Epithelial cell of prostate (primary cell): ENCODE results near the gene TACSTD2.
"Not testable (repeated sequence)": the region's sequence is repeated elsewhere in the genome, so short reads cannot be mapped to it uniquely, and the experiment has no call there.

Experiments used
- DNase-seq: peaks from one replicate; pipeline ENCODE4 v3.0.0-alpha.2; 2011; ENCODE audit warnings: low read depth, low spot score
- H3K27ac ChIP-seq: fragments of 450-650 bp; 2 replicates; pipeline ENCODE4 v1.5.1; 2017; ENCODE audit warnings: mild to moderate bottlenecking

The TACSTD2 gene

GRCh38 chr1:58570094-58570493, 7.0 kb downstream of the TACSTD2 start:
- no peak overlapping the region for H3K27ac ChIP-seq
- no peak for DNase-seq

GRCh38 chr1:58568911-58569310, 8.1 kb downstream of the TACSTD2 start:
- DNase-seq = no peak
- H3K27ac ChIP-seq = no peak overlapping the region

GRCh38 chr1:58568271-58568860, 8.7 kb downstream of the TACSTD2 start:
- H3K27ac ChIP-seq = no peak overlapping the region

GRCh38 chr1:58566339-58566738, 10.7 kb downstream of the TACSTD2 start:
- no peak for DNase-seq
- H3K27ac ChIP-seq = no peak overlapping the region

More at GRCh38 chr1:58568271-58568860, 8.7 kb downstream of the TACSTD2 start:
- no peak for DNase-seq

GRCh38 chr1:58563715-58564114, 13.3 kb downstream of the TACSTD2 start:
- not testable (repeated sequence) for H3K27ac ChIP-seq, DNase-seq

- no peak for DNase-seq
- H3K27ac ChIP-seq = no peak overlapping the region
Observed at GRCh38 chr1:58561633-58562032, 15.4 kb downstream of the TACSTD2 start.

GRCh38 chr1:58555393-58555792, 21.7 kb downstream of the TACSTD2 start:
- no peak for DNase-seq
- H3K27ac ChIP-seq = no peak overlapping the region

GRCh38 chr1:58551186-58552140, 25.6 kb downstream of the TACSTD2 start:
- no peak overlapping the region for H3K27ac ChIP-seq
- DNase-seq = no peak

- H3K27ac ChIP-seq, DNase-seq: not testable (repeated sequence)
Observed at GRCh38 chr1:58549291-58549690, 27.8 kb downstream of the TACSTD2 start.

GRCh38 chr1:58548371-58548770, 28.7 kb downstream of the TACSTD2 start:
- H3K27ac ChIP-seq = no peak overlapping the region
- DNase-seq = no peak

- H3K27ac ChIP-seq = peak within 1 kb of the TSS; percentile 85
- DNase-seq = peak; percentile 84
Observed at GRCh38 chr1:58546520-58547308, 30.3 kb downstream of the TACSTD2 start, which contains the start of gene OMA1. TSS of gene OMA1 (minus strand) at chr1:58546726. CDS start at chr1:58539294, 7,432 bp downstream.

- DNase-seq = peak; percentile 26
- H3K27ac ChIP-seq = peak overlapping the region; percentile 85
Observed at GRCh38 chr1:58545591-58546519, 31.2 kb downstream of the TACSTD2 start.

GRCh38 chr1:58543260-58543659, 33.8 kb downstream of the TACSTD2 start:
- H3K27ac ChIP-seq = no peak overlapping the region
- DNase-seq = no peak

GRCh38 chr1:58539553-58539952, 37.5 kb downstream of the TACSTD2 start:
- DNase-seq = no peak
- no peak overlapping the region for H3K27ac ChIP-seq

- no peak for DNase-seq
Observed at GRCh38 chr1:58538821-58539220, 38.2 kb downstream of the TACSTD2 start.

GRCh38 chr1:58531842-58532241, 45.2 kb downstream of the TACSTD2 start:
- DNase-seq = not testable (repeated sequence)

More at GRCh38 chr1:58538821-58539220, 38.2 kb downstream of the TACSTD2 start:
- no peak overlapping the region for H3K27ac ChIP-seq

GRCh38 chr1:58529284-58529683, 47.8 kb downstream of the TACSTD2 start:
- no peak overlapping the region for H3K27ac ChIP-seq
- no peak for DNase-seq

More at GRCh38 chr1:58531842-58532241, 45.2 kb downstream of the TACSTD2 start:
- not testable (repeated sequence) for H3K27ac ChIP-seq

GRCh38 chr1:58528518-58528917, 48.5 kb downstream of the TACSTD2 start:
- H3K27ac ChIP-seq = no peak overlapping the region

More at GRCh38 chr1:58528518-58528917, 48.5 kb downstream of the TACSTD2 start:
- peak; percentile 24 for DNase-seq
